C1 segment of cervical spinal cord (tissue), 14 donors: ENCODE data around the gene ERBB4.
A peak's percentile ranks its signal among the peaks of the same experiment; 100 is the strongest.
"Not testable (repeated sequence)": the region's sequence is repeated elsewhere in the genome, so short reads cannot be mapped to it uniquely, and the experiment has no call there.

Experiments used
- DNase-seq, 14 donors: peaks; one replicate each; lab custom pipeline; 2025; lab: John Stamatoyannopoulos, UW

The ERBB4 gene

GRCh38 chr2:212528106-212528856, 10.3 kb downstream of the ERBB4 start:
- no peak for DNase-seq

GRCh38 chr2:212526059-212526458, 12.5 kb downstream of the ERBB4 start:
- DNase-seq: no peak

DNA sequence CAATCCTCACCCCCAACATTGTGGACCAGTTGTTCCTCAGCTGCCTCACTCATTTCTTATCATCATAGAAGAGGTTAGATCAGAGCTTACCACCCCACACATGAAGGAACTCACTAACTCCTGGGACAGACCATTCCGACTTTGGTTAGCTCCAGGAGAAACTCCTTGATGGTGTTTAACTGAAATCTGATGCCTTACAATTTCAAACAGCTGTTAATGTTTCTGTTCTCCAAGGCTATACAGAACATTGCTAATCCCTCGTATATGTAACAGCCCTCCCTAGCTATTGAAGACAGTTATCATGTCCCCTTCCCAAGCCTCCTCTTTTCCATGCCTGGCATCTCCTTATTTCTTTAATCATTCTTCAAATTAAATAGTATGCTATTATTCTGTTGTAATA, 14.8 kb downstream of the ERBB4 start:
- no peak for DNase-seq

- peak in 1 of 14 donors; percentile 45 for DNase-seq
These were observed 18.3 kb downstream of the ERBB4 start for GRCh38 chr2:212520340-212520739.

GRCh38 chr2:212517693-212518092, 20.9 kb downstream of the ERBB4 start:
- no peak for DNase-seq

GRCh38 chr2:212505586-212505985, 33.0 kb downstream of the ERBB4 start:
- DNase-seq: no peak

- DNase-seq: no peak
These were observed 43.6 kb downstream of the ERBB4 start for GRCh38 chr2:212495046-212495445.

GRCh38 chr2:212494418-212495020, 44.1 kb downstream of the ERBB4 start:
- DNase-seq: no peak

DNA sequence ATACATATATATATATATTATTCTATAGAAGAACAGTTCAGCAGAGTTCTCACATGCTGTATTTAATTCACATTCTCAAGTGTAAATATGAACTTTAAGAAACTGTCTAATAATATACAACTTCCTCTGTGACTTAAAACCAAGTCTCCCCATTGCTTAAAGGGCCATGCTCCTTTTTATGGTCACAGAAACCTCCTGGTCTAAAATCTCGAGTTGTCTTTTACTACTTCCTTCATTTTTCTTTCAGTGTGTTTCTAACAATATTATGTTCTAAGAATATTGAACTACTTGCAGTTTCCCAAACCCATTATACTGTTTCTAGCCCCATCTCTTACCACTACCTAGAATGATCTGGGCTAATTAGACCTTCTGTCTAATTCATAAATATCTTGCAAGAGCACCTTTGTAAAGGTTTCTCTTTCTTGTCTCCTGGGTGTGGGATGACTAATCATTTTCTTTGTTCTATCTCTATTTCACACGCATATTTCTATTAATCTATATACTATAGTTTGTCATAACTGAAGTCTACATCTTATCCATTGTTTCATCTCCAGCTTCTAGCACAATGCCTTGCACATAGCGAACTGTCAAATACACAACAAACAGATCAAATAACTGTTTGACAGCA, 48.8 kb downstream of the ERBB4 start:
- DNase-seq: no peak

- no peak for DNase-seq
These were observed 50.0 kb downstream of the ERBB4 start for GRCh38 chr2:212488611-212489010.

DNA sequence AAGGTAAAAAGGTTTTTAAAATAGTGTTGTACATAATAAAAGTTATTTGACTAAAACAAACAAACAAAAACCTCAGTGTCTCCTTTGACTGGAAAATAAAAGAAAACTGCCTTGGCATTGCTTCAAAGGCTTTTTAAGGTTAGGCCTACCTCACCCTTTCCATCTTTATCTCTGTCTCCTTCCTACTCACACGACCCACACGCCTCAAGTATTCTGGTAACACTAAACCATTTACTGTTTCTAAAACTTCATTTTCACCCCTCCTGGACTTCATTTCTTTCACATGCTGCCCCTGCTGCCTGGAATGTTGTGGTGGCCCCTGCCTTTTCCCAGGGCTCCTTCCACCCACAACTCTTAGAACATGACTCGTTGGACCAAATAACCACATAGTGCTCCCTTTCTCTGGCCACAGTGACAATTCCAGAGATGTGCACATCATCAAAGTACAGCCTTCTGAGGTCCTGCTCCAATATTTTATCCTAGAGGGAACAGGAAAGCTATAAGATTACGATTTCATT, 54.0 kb downstream of the ERBB4 start:
- DNase-seq: no peak

DNA sequence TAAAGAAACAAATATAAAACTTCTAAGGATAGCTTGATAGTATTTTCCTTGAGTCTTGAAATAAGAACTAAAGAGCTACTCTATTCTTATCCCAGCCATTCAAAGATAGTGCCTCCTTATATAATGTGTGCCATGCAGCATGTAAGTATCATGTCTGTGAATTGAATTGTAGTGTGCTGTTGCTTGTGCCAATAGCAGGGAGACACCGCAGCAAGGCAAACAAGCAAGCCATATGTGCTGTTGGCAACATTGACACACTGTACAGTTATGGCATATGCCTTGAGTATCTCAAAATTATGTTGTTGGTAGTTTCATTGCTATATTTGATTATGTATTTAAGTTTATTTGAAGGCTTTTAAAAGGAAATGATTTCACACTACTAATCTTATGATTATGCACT, 58.2 kb downstream of the ERBB4 start:
- peak in 1 of 14 donors; percentile 41 for DNase-seq

DNA sequence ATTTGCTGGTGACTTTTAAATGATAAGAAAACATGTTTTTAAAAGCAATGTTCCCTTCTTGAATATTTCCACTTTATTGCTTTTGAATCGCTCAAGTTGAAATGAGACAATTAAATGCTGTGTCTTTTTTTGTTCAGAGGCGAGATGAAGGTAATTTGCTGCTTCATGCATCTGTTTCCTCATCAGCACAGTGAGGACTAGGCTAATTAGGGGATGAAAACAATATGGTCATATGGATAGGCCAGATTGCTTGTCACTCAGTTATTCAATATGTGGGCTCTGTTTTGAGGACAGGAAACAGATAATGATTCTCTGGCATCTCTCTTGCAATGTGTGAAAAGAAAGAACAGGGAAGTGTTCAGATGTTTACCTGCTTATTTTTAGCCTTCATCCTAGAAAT, 61.0 kb downstream of the ERBB4 start:
- DNase-seq: peak in 1 of 14 donors; percentile 38

- no peak for DNase-seq
These were observed 65.4 kb downstream of the ERBB4 start for GRCh38 chr2:212473211-212473610.

DNA sequence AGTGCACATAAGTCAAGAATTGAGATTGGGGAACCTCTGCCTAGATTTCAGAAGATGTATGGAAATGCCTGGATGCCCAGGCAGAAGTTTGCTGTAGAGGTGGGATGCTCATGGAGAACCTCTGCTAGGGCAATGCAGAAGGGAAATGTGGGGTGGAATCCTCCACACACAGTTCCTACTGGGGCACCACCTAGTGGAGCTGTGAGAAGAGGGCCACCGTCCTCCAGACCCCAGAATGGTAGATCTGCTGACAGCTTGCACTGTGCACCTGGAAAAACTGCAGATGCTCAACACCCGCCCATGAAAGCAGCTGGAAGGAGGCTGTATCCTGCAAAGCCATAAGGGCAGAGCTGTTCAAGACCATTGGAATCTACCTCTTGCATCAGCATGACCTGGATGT, 71.1 kb downstream of the ERBB4 start:
- not testable (repeated sequence) for DNase-seq

- no peak for DNase-seq
These were observed 73.1 kb downstream of the ERBB4 start for GRCh38 chr2:212465456-212465855.

DNA sequence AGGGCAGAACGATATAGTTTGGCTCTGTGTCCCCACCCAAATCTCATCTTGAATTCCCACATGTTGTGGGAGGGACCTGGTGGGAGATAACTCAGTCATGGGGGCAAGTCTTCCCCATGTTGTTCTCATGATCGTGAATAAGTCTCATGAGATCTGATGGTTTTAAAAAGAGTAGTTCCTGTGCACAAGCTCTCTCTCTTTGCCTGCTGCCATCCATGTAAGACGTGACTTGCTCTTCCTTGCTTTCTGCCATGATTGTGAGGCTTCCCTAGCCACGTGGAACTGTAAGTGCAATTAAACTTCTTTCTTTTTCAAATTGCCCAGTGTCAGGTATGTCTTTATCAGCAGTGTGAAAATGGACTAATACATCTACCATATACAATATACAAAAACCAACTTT, 76.9 kb downstream of the ERBB4 start:
- not testable (repeated sequence) for DNase-seq

- no peak for DNase-seq
These were observed 84.5 kb downstream of the ERBB4 start for GRCh38 chr2:212454149-212454548.

DNA sequence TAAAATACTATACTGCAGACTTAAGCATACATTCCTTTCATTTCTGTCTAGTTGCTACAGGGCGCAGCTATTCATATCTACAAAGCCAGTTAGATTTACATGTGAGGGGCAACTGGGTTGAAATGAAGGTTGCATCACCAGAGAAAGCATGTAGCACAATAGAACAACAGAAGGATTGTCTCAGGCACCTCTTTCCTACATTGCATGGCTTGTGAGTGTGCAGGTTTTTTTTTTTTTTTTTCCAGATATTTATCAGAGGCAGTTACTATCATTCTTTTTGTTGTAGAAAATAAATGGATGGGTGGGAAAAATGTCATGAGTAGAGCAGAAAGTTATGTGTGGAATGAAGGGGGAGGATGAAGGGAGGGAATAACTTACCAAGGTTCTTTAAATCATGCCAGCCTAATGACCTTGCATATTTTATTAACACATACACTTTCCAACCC, 86.8 kb downstream of the ERBB4 start:
- no peak for DNase-seq

- DNase-seq: no peak
These were observed 89.9 kb downstream of the ERBB4 start for GRCh38 chr2:212448698-212449097.

DNA sequence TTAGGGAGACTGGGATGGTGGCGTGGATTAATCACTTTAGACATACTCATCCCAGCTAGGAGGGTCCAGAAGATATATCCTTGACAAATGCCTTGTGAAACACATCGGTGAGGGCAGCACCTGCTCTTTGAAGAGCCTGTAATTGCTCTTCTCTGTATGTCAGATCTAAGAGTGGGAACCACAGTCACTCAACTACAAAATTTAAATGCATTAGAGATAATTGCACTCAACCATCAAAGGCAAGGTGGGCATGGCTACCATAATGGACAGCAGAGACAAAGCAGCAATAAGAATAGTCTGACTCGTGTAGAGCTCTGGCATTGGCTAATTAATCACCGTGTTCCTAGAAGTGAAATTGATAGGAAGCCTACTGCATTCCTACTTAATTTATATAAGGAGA, 96.8 kb downstream of the ERBB4 start:
- no peak for DNase-seq

DNA sequence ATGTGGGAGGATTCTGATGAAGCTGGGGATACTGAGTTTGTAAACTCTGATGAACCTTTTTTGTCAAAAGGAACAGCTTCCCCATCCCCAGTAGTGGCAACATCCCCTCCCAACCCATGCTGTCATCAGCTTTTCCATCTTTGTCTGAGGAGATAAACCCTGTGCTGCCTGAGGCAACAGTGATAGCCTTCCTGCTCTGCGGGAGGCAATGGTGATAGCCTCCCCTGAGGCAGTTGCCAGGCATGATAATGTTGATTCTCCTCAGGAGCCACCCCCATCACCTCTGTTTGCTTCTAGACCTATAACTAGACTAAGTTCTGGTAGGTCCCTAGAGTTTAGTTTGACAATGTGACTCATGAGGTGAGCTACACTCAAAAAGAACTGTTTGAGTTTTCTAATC, 97.5 kb downstream of the ERBB4 start:
- no peak for DNase-seq
